Keratinocyte (primary cell): ENCODE results near the gene MYH10. TPM values are rescaled to one million over a fixed set of nuclear protein-coding genes. Genes with fewer than 3 reads are reported as not detected.

Source experiments
- DNase-seq: peaks from one replicate; pipeline ENCODE4 v3.0.0-alpha.2; 2011; ENCODE audit warnings: low read depth, missing footprints, low spot score
- FAIRE-seq: peaks from 2 replicates; lab custom pipeline; 2011; peaks lifted over from hg19 to GRCh38; lab: Jason Lieb, UNC
- H2AFZ ChIP-seq: 2 replicates; pipeline ENCODE4 v1.6.0; 2012; ENCODE audit warnings: low read length, control low read depth, inconsistent platforms; ENCODE audit not compliant: control insufficient read depth
- H3K27ac ChIP-seq: 2 replicates; pipeline ENCODE4 v1.5.1; 2011; ENCODE audit warnings: low read length; ENCODE audit not compliant: control insufficient read depth, insufficient read depth
- H3K27me3 ChIP-seq: 3 replicates; pipeline ENCODE4 v1.6.0; 2011; ENCODE audit warnings: low read length; ENCODE audit not compliant: control insufficient read depth, insufficient read depth; ENCODE audit errors: extremely low read depth
- H3K36me3 ChIP-seq, 2 experiments: 2 replicates in 1 of 2; 3 replicates in 1 of 2; pipeline ENCODE4 v1.5.1; 2011; ENCODE audit warnings: low read length in 2 of 2, mild to moderate bottlenecking in 1 of 2; ENCODE audit not compliant: control insufficient read depth in 2 of 2, insufficient read depth in 2 of 2; ENCODE audit errors: extremely low read depth in 1 of 2
- H3K4me1 ChIP-seq: 3 replicates; pipeline ENCODE4 v1.5.1; 2011; ENCODE audit warnings: low read length; ENCODE audit not compliant: control insufficient read depth, insufficient read depth; ENCODE audit errors: extremely low read depth
- H3K4me2 ChIP-seq: 3 replicates; pipeline ENCODE4 v1.6.0; 2011; ENCODE audit warnings: low read depth, low read length; ENCODE audit not compliant: control insufficient read depth, insufficient read depth; ENCODE audit errors: extremely low read depth
- H3K4me3 ChIP-seq, 3 experiments: fragments of 200-600 bp in 1 of 3; sonication (generic) in 1 of 3; 2 replicates in 2 of 3; 3 replicates in 1 of 3; pipeline ENCODE4 v1.5.1; 2011 to 2016; ENCODE audit warnings: low read length in 3 of 3, mild to moderate bottlenecking in 3 of 3, control low read depth in 2 of 3, inconsistent platforms in 1 of 3, low read depth in 1 of 3, mixed read lengths in 1 of 3, mixed run types in 1 of 3, moderate library complexity in 1 of 3; ENCODE audit not compliant: control insufficient read depth in 2 of 3, insufficient read depth in 2 of 3; ENCODE audit errors: extremely low read depth in 1 of 3
- H3K79me2 ChIP-seq: 2 replicates; pipeline ENCODE4 v1.6.0; 2012; ENCODE audit warnings: low read length; ENCODE audit not compliant: control insufficient read depth, insufficient read depth
- H3K9ac ChIP-seq: 3 replicates; pipeline ENCODE4 v1.6.0; 2011; ENCODE audit warnings: low read length; ENCODE audit not compliant: control insufficient read depth, insufficient read depth; ENCODE audit errors: extremely low read depth
- H3K9me1 ChIP-seq: 3 replicates; pipeline ENCODE4 v1.6.0; 2011; ENCODE audit warnings: low read length; ENCODE audit not compliant: control insufficient read depth, insufficient read depth; ENCODE audit errors: extremely low read depth
- H3K9me3 ChIP-seq: 2 replicates; pipeline ENCODE4 v1.5.1; 2012; ENCODE audit warnings: low read depth, low read length; ENCODE audit not compliant: control insufficient read depth
- H4K20me1 ChIP-seq: 3 replicates; pipeline ENCODE4 v1.6.0; 2011; ENCODE audit warnings: low read length; ENCODE audit not compliant: control insufficient read depth, insufficient read depth; ENCODE audit errors: extremely low read depth
- EZH2 ChIP-seq: IDR thresholded peaks from one replicate; pipeline ENCODE4 v1.6.1; 2012; ENCODE audit warnings: inconsistent platforms, mild to moderate bottlenecking, low read length, moderate library complexity
- dilution Hi-C: fragments of 300-500 bp; cut with MboI; formaldehyde crosslinking; loops from one replicate; pipeline ENCODE4 v1.7.0; 2020; ENCODE audit warnings: low sequenced_read_pairs; ENCODE audit not compliant: extremely low pct_ligation_motif_present
- polyA plus RNA-seq, 5 experiments: library from polyadenylated mRNA; depleted of rRNA in 3 of 5; stranded (reverse) in 3 of 5; stranded (forward) in 1 of 5; unstranded in 1 of 5; fragments of >200 nt; gene quantifications; 1 replicate in 1 of 5; 2 replicates in 3 of 5; 3 replicates in 1 of 5; pipeline versions ENCODE4 v1.2.1 to v1.2.3, GENCODE V29; 2011 to 2012; ENCODE audit warnings: missing spikeins in 2 of 5, low read depth in 1 of 5, low replicate concordance in 1 of 5
- TF ChIP-seq, protein P1 (sequence below), 3 experiments: IDR thresholded peaks in 1 of 3; conservative IDR thresholded peaks in 1 of 3; optimal IDR thresholded peaks in 1 of 3; 2 replicates in 2 of 3; 3 replicates in 1 of 3; pipeline versions ENCODE3 to v1.5.1; 2011; ENCODE audit warnings: low read length in 3 of 3, mild to moderate bottlenecking in 3 of 3, moderate library complexity in 2 of 3, control low read depth in 1 of 3, inconsistent platforms in 1 of 3; ENCODE audit not compliant: insufficient read depth in 2 of 3; ENCODE audit errors: extremely low read depth in 1 of 3

MYH10 gene
- polyA plus RNA-seq, 1 donor (not counting 4 experiments of a cell fraction or from before 2014, with no cell fraction given), result 21.2 TPM

DNA sequence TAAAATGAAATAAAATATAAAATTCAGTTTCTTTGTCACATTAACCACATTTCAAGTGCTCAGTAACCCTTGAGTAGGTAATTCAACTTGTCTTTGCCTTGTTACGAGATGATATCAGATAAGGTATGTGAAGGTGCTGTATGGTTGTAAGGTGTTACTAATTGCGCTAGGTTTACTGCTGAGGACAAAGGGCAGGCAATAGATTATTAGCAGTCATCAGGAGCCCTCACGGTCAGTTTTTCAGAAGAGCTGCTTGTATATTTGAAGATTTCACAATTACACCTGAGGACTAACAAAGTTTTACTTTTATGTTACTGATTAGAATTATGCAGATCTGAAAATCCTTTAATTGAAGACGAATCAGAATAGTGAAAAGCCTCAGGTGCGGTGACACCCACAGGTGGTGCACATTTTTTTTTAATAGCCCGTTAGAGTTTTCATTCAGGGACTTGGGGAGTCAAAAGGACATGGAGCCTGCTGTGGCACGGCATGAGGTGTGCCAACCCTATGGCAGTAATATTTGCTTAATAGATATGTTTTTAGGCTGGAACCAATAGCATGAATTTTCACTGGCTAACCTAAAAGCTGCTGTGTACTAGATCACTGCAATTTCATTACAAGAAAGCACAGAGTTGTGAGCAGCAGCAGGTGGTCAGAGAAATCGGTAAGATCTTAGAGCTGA lies 178.5 kb downstream of the MYH10 start:
- no peak overlapping the region for H3K4me2 ChIP-seq
- peaks cover 2% of the 10 kb centered on the region for H4K20me1 ChIP-seq
- no peak for FAIRE-seq
- TF ChIP-seq, protein P1, sequence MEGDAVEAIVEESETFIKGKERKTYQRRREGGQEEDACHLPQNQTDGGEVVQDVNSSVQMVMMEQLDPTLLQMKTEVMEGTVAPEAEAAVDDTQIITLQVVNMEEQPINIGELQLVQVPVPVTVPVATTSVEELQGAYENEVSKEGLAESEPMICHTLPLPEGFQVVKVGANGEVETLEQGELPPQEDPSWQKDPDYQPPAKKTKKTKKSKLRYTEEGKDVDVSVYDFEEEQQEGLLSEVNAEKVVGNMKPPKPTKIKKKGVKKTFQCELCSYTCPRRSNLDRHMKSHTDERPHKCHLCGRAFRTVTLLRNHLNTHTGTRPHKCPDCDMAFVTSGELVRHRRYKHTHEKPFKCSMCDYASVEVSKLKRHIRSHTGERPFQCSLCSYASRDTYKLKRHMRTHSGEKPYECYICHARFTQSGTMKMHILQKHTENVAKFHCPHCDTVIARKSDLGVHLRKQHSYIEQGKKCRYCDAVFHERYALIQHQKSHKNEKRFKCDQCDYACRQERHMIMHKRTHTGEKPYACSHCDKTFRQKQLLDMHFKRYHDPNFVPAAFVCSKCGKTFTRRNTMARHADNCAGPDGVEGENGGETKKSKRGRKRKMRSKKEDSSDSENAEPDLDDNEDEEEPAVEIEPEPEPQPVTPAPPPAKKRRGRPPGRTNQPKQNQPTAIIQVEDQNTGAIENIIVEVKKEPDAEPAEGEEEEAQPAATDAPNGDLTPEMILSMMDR (optimal IDR thresholded peaks at IDR 0.05 in 1 of 3, IDR thresholded peaks at IDR 0.05 in 1 of 3, conservative IDR thresholded peaks at IDR 0.05 in 1 of 3; ENCODE audit: extremely low read depth in 1 of 3, insufficient read depth in 2 of 3, low read length in 3 of 3), result no peak
- no peak for TF ChIP-seq EZH2
- dilution Hi-C loops, result no loop called here
- H3K4me3 ChIP-seq, result no peak overlapping the region
- peaks cover 3% of the 10 kb centered on the region for H3K4me1 ChIP-seq
- H3K9me1 ChIP-seq, result no peaks in the 10 kb centered on the region
- no peak overlapping the region for H3K27ac ChIP-seq
- H3K36me3 ChIP-seq, result peaks cover 28 to 42% of the 10 kb centered on the region in 2 experiments
- H3K9ac ChIP-seq, result no peak overlapping the region
- H3K9me3 ChIP-seq, result no peaks in the 10 kb centered on the region
- no peak overlapping the region for H2AFZ ChIP-seq
- no peaks in the 10 kb centered on the region for H3K27me3 ChIP-seq
- DNase-seq, result no peak
- peaks cover 11% of the 10 kb centered on the region for H3K79me2 ChIP-seq

- Histone ChIP-seq H3K27me3 (no peaks in the 10 kb centered on the region), H3K4me1 (peaks cover 3% of the 10 kb centered on the region), H3K9ac (no peak overlapping the region), H3K9me1 (no peaks in the 10 kb centered on the region), H3K27ac (no peak overlapping the region), H3K36me3 (peaks cover 28 to 53% of the 10 kb centered on the region in 2 experiments), H3K4me3 (no peak overlapping the region), H2AFZ (no peak overlapping the region), H3K79me2 (peaks cover 31% of the 10 kb centered on the region), H3K9me3 (no peaks in the 10 kb centered on the region), H3K4me2 (no peak overlapping the region), H4K20me1 (peaks cover 3% of the 10 kb centered on the region)
- FAIRE-seq, result no peak
- dilution Hi-C loops, result no loop called here
- no peak for DNase-seq
- TF ChIP-seq, protein P1 (optimal IDR thresholded peaks at IDR 0.05 in 1 of 3, IDR thresholded peaks at IDR 0.05 in 1 of 3, conservative IDR thresholded peaks at IDR 0.05 in 1 of 3; ENCODE audit: extremely low read depth in 1 of 3, insufficient read depth in 2 of 3, low read length in 3 of 3), result no peak
- no peak for TF ChIP-seq EZH2
Measured at GRCh38 chr17:8448310-8448709, 182.2 kb downstream of the MYH10 start.
